Stimulated activated CD8-positive, alpha-beta memory T cell treated with anti-CD3 and anti-CD28 coated beads, Interleukin-2, amount 100 ng/mL, for 1 hour (primary cell): ENCODE results near the gene NPPC.

Experiments
- DNase-seq, 2 donors: peaks; one replicate each; pipeline ENCODE4 v3.0.0-alpha.2; 2020; ENCODE audit warnings: low read depth in 2 of 2

The NPPC gene

DNA sequence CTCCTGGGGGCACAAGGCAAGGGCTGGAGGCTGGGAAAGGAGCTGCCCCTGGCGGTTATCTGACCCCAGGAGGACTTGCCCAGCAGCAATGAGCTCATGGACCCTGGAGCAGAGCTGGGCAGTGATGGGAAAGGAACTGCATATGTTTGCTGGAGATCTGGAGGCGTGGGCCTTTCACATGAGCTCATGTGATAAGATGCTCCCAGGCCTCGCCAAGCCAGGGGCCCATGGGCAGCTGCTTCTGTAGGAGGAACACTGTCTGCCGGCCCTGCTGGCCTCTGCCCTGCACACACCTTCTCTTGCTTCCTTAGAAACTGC is 9.0 kb upstream of the NPPC start:
- DNase-seq: no peak

DNA sequence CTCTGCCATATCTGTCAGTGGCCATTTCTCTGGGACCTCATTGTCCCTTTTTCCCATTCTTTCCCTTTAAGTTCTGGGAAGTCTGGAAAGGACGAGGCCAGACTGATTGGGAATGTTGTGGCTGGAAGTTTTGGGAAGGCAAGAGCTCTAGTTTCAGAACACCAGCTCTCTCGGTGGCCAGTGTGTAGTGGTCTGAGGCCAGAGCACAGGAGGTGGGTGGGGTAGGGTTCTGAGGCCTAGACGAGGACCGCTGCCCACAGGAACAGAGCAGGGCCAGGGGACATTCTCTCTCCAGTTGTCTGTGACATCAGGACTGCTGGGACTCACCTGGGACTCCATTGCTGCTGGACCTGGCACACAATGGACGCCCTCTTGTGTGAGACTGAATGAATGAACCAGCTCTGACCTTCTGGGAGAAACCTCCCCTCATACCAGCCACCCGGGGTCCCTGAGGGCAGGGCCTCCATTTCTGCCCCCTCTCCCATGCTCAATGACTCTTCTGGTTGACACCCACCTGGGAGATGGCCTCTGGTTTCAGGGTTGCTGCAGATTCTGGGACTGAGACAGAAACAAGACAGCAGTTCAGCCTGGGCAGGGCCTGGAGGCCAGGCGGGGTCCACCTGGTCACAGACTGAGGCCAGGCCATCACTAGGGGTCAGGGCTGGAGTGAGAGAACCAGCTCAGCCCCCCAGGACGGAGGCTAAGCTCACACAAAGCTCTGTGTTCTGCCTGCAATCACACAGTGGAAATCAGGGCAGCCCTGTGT is 8.4 kb upstream of the NPPC start:
- no peak for DNase-seq

DNA sequence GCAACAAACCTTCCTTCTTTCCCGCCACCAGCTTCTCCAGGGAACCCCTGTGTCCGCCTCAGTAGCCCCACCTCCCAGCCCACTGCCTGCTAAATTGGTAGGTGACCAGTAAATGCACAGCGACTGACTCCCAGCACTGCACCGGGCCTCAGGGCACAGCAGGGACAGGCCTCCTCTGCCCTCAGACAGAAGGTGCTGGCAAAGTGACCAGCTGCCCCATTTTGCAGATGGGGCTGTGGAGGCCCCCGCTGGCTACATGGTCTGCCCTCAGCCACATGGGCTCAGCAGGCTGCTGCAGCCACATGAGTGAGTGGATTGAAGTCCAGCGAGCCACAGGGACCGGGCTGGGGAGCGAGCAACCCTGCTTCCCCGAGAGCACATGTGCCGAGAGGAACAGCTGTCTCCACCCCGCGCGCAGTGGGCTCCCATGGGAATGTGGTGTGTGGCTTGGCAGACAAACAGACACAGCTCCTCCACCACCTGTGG is 7.8 kb upstream of the NPPC start:
- no peak for DNase-seq

DNA sequence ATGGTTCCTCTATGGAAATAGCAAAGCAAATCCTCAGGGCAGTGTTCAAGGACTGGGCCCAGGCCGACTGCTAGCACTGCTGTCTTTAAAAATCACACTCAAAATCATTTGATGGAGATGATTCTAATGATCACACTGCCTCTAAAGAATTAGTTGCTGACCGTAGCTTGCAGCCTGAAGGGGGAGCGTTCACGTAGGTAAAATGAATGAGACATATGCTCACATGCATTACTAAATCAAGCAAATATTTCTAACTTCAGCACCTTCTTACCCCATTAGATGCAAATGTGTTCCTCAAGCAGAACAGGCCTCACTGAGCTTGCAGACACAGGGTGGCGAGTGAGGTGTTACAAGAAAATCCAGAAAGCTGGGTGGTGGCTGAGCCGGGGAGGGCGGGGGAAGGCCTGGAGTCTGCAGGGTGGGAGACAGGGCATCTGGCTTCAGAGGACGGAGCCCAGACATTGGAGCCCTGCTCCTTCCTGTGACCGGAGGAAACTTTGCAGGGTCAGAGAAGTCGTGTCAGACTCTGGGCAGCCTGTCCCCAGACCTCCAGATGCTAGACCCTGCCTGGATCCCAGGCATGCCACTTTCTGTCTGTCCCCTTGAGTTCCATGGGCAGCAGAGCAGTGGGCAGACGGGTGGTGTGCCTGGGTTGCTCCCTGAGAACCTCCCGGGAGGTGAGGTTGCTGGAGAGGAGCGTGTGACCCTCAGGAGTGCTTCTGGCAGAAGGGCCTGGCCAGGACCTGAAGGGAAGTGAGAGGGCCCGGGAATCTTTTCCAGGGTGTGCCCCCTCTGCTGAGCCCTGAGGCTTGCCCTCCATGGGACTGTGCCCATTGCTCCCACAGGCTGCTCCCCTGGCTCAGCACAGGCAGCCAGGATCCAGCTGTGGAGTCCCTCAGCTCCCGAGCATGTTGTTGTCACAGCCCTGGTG is 7.1 kb upstream of the NPPC start:
- no peak for DNase-seq

DNA sequence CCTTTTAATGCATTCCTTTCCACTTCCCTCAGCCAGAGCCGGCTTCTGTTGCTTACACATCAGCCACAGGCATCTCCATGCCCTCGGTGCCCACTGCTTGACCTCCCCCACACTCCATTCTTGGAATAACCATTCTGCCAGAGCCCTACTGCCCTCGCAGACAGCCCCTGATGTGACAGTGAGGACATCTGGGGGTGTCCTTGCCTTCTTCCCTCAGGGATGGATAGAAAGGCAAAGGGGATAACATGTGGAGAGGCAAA is 6.4 kb upstream of the NPPC start:
- no peak for DNase-seq

DNA sequence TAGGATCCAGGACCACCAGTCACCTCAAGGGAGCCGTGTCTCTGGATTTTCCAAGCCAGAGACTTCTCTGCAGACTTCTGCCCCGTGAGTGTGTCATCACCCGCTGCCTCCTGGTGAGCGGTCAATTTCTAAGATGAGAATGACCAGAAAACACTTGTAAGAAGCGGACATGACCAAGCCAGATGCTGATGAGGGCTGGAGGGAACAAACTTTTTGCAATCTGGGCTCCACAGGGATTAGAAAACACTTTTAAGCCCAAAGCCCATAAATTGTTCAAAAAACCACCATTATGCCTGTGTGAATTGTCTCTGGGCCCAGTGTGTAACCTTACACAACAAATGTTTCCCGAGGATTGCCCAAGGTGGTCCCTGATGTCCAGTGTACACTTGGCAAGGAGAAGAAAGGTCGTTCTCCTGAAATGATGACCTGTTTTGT is 5.3 kb upstream of the NPPC start:
- no peak for DNase-seq

DNA sequence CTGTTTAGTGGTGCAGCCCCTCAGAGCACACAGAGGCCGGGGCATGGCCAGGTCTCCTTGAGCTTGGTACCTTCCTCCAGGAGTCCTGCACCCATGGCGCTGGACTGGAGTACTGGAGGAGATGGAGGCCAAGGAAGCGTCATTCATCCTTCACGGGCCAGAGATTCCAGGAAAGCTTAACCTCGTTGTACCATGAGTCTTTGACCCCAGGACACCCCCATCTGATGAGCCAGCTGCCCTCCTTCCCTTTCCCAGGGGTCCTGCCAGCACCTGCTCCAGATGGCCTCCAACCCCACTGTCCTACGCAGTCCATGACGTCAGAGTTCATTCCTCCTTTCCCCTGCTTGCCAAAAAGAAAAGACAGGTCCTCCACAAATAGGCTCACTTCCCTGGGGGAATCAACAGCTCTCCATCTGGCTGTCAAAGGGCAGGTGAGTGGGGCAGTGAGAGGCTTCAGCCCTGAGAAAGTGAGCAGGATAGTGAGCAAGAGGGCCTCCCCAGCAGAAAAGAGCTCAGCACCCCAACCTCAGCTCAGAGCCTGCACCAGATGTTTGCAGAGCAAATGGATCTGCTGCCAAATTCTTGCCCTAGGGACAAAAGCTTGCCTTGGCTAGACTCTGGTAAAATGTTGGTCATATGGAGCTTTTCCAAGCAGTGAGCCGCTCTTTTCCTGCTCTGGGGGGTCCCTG is 4.5 kb upstream of the NPPC start:
- no peak for DNase-seq

DNA sequence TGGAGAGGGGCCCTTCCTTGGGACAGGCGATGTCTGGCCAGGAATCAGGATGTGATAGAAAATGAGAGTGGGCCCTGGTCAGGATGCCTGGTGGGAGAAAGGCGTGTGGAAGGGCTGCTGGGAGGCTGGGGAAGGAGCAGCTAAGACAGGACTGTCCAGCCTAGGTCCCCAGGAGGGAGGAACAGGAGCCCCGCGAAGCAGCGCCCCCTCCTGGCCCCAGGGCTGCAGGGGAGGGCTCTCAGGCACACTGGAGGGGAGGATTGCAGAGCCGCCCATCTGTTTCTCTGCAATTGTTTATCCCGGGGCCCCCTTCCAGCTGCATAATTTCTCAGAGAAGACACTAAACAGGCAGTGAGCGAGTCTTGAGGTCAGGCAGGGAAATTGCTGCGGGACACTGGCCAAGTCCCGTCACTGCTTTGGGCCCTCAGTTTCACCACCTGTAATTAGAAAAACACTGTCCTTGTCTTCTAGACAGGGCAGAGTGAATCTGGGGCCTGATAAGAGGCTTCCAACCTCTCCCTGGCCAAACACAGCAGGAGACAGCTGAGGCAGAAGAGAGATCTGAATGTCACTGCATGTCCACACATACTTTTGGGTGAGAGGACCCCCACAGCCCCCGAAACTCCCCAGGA is 3.9 kb upstream of the NPPC start:
- no peak for DNase-seq

DNA sequence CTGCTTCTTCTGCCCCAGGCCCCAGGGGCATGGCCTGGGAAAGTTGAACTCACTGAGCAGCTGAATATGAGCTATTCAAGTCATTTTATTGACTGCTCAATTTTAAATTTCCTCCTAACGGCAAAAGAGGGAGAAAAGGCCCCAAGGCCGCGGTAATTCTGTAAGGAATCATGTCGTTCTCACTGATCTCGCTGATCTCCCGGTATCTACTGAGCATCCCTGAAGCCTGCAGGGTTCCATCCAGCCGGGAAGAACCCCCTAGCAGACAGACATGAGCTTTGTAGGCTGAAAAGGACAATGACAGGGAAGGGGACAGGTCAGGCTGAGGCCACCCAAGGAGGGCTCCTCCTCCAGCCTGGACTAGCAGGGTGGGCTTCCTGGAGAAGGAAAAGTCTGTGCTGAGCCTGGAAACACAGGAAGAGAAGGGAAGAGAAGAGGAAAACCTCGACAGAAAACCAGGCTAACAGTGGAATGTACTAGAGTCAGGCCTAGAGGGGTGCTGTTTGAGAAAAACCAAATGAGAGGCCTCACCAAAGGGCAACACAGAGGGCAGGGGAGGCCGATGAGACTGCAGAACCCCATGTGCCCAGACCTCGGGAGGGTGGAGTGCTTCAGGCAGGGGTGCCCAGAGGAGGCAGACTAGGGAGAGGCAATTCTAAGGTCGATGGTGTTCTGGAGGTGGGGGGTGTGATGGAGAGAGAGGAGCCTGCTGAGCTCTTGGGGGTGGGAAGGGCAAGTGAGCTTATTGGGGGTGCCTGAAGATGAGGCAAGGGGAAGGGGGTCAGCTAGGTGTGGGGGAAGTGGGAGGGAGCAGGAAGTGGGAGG is 2.9 kb upstream of the NPPC start:
- no peak for DNase-seq

DNA sequence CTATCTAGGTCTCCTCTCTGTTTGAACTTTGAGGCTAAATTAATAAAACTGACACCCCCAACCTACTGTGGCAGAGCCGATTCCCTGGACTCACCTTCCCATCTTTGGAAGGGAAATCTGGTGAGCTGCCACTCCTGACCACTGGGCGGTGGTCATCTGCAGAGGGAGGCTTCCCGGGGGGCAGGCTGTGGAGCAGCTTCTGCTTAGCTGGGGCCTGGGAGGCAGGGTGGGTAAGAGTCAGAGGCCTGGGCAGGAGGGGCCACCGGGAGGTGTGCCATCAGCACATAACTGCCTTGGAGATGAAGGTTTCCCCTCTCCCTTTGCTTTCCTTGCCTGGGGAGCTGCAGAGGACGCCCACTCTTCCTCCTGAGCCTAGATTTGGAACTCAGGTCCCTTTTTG is 2.3 kb upstream of the NPPC start:
- DNase-seq: no peak

DNA sequence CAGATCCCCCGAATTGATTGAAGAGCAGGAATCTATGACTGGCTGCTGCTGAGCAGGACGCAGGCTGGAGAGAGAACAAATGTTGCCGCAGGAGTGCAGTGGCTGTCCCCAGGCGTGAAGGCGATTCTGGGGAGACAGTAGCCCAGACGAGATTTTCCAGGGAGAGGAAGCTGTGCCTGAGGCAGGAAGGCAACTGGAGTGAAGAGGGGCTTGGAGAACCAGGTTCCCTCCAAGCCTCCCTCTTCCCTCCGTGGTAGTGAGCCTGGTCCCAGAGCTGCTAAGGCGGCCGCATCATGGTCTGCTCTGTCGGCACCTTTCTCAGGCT is 1.3 kb upstream of the NPPC start:
- no peak for DNase-seq

DNA sequence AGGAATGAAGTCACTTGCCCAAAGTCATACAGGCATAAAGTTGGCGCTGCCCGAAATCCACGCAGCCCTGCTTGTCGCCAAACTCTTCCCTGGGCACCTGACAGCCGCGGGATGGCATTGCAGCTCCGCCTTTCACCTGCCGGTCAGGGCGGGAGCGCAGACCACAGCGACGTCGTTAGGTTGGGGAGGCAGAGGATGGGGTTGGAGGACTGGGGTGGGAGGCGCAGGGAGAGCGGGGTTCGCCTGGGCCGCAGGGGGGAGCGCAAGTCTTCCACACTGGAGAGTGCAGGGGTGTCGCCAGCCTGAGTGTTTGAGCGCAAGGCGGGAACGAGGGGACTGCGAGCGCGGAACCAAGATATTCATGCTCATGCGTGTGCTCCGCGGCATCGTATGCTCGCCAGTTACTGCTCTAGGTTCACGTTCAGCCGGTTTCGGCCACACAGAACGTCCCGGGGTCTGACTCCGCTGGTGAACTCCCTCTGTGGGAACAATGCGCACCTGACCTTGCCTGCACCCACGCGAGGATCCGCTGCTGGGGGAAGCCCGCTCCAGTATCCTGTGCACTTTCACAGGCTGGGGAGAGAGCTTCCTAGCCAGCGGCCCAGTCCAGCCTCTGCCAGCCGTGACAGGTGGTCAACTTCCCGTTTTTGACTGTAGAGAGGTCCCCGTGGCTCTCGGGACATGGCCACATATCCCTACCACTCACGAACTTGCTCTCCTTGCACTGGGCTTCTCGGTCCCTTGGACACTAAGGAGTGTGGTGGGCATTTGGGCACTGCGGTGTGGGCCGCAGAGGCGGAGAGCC is 767 bp upstream of the NPPC start:
- no peak for DNase-seq

DNA sequence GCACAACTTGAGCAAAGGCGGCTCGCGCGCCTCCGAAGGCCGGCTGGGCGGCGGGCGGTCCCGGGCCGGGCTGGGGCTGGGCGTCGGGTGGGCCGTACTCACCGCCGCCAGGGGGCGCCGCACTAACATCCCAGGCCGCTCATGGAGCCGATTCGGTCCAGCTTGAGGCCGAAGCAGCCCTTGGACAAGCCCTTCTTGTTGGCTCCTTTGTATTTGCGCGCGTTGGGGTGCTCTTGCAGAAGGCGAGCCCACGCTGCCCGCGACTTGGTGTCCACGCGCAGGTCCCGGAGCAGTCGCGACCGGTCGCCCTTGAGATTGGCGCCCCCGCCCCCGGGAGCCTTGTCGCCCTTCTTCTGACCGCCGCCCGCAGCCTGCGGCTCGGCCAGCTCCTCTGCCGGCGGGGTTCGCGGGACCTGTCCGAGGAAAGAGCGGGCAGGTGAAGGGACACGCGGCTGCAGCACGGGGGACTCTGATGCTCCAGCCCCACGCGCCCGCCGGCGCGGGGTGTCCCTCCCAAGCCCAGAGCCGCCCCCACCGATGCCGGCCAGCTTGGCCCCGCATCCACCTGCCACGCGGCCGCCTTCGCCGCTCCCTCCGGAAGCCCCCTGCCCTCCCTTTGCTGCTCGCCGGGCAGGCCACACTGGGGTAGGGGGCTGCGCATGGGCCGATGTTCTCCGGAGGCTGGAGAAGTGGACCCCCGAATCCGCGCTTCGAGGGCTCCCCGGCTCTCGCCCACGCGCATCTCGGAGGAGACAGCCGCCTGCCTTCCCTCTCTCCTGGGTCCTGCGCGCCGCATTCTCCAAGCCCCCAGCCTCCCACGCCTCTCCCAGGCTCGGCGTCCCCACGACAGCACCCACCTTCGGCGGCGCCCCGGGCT is 655 bp downstream of the NPPC start:
- peak; percentile 38 to 51 for DNase-seq

DNA sequence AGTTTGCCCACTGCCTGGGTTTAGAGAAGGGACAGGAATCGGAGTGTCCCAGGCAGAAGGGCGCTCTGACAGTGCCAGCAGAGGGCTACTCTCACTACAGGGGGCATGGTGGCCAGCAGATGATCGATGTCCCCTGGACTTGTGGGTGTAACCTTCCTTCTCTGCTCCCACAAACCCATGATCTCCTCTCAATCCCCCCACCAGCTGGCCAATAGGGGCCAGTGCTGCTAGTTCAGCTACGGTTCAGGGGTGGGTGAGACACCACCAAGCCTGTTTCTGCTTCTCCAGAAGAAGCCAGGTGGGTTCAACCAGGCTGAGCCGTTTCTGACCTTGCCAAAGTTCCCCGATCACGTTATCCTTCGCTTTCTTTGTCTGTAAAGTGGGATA is 1.3 kb downstream of the NPPC start:
- DNase-seq: no peak

DNA sequence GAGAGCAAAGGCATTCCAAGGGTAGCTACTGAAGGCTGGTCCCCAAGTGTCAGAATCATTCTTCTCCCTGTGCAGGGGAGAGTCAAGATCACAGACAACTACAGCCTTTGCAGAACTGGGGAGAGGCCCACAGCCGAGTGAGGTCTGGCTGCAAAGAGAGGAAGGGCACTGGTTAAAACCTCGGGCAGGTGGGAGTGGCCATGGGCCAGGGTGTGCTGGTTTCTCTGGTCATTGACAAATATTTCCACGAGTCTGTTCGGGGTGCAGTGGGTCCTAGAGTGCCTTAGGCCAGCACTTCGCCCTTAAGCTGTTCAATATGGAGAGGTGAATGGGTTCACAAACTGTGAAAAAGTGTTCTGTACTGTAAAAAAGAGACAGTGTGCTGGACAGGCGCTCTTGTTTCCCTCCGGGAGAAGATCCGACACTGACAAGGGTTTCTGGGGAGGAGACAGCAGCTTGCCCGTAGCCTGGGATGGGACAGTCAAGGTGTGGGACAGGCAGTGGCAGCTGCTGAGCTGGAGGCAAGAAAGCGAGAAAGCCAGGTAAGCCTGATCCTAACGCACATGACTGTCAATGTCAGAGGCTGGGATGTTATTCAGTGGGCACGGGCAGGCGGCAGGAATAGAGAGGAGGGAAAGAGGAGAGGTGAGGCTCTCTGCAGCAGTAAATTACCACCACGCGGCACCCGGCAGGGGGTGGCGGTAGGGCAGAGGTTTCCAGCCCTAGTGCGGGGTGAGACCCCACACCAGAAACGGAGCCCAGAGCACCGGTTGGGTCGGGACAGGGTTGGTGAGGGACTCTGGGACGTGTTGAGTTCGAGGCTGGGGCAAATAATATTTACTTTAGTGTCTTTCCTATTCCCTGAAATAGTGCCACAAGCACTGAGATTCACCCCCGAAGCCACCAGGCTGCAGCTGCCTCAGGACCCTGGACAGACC is 2.0 kb downstream of the NPPC start:
- no peak for DNase-seq

DNA sequence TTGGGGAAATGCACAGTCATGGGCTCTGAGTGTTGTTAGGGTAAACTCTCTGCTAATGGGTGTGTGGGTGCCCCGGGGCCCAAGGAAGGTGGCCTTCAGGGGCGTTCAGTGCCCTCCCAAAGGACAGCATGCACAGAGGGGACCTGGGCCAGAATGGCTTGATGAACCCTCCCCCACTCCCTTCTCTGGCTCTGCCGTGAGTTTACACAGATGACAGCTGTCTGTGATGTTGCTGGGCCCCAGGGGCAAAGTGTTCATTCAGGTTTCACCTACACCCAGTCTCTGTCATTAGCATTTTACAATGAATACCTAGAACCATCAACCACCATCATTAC is 3.2 kb downstream of the NPPC start:
- DNase-seq: no peak

DNA sequence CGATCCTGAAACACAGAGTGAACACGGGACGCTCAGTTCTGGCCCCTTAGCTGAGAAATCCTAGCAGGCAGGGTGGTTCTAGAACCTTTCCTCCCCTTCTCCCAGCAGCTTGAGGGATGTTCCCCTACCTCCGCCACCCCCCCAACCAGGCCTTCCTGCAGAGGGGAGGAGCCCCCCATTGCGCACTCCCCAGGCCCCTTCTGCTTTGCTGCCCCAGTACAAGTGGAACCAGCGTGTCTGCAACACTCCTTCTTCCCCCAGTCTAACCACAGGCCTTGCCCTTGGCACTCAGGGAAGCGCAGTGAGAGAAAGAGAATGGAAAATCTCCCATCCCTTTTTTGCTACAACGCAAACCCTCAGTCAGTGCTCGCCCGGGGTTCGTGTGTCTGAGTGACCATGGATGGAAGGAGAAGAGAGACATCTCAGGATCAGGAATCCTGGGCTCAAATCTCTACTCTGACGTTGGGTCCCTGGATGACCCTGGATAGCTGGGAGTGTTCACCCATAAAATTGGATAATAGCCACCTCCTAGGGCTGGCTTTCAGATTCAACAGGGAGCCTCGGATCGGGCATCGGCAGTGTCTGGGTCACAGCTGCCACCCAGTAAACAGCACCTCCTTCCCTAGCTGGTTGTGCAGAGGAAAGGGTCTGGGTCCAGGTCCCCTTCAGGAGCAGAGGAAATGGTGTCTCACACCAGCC is 3.7 kb downstream of the NPPC start:
- no peak for DNase-seq

DNA sequence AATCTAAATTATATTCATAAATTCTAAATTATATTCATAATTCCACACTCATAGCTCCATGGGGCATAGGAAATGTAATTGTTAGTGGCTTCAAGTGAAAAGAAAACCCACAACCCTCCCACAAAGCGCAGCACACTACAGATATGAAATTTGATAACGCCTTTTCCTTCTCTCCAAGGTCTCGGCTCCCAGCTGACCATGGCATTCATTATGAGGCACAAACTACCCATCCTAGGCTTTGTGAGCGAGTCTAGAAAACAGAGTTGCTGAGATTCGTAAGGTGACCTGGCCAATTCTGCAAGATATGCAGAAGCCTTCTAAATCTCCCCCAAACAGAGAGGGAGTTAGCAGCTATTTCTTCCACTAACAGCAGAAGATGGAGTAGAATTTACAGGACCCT is 5.4 kb downstream of the NPPC start:
- DNase-seq: no peak
